ENCODE measurements around the gene ZMYM1.

DNA sequence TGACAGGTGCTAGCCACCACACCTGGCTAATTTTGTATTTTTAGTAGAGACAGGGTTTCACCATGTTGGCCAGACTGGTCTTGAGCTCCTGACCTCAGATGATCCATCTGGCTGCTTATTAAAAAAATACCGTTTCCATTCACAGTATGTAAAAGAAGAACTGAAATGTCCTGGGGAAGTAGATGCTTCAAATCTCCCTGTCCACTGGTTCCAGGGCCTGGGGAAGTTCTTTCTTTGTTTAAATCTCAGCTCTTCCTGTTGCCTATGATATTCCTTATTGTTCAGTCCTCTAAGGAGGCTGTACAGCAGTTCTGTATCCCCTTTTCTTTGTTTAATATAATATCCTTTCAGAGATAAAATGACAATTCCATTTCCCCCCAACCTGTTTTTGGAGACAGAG, 47.4 kb downstream of the ZMYM1 start:
- TF ChIP-seq CTCF (IDR thresholded peaks at IDR 0.05) (no peak), POLR2A (IDR thresholded peaks at IDR 0.05) (no peak), POLR2AphosphoS5 (IDR thresholded peaks at IDR 0.05) (no peak)

All from upper lobe of left lung (tissue), 4 donors.